Vein endothelial cell (primary cell): ENCODE data around the gene TDP1. TPM values are rescaled to one million over a fixed set of nuclear protein-coding genes. Genes with fewer than 3 reads are reported as not detected.

Experiments used
- total RNA-seq: library from RNA; depleted of rRNA; stranded (reverse); fragments of >200 nt; gene quantifications from 2 replicates; pipeline ENCODE4 v1.2.3, GENCODE V29; 2012

Gene TDP1
- total RNA-seq, result 22.5 and 27.8 TPM in 2 replicates

DNA sequence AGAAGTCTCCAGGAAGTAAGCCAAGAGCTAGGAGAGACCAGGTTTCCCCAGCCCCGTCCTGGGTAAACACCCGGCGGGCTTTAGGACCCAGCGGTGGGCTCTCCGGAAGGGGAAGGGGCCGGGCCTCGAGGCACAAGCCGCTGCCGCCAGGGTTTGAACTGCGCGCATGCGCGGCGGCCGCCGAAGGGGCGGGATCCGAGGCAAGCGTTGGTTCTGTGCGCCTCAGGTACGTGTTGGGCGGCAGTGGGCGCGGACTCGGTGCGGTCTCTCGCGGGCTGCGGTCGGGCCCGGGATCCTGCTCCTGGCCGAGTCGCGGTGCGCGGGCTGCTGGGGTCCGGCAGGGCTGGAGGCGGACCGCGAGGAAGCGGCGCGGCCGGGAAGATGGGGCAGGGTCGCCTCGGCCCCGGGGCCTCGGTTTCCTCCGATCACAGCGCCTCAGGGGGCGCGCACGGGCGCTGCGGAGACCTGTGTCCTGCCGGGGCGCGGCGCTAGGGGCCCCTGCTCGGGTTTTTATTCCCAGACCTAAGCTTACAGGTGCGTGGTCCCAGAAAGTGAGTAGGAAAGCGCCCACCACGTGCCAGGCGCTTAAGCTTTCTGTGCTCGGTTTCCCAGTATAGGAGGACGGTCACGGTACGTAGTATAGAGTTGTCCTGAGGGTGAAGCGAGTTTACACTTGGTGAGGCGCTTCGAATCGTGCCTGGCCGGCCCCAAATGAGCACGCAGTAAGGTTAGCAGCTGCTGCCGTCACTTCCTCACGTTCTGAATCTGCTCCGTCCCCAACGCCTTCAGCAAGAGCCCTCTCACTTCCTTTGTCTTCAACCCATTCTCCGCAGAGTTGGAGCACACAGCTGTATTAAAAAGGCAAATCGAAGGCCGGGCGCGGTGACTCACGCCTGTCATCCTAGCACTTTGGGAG lies at the start of gene TDP1:
TSS of gene TDP1 (plus strand) at position 183 of the 916 bp plus-strand sequence. CDS start 7,188 bp downstream, outside the sequence.

DNA sequence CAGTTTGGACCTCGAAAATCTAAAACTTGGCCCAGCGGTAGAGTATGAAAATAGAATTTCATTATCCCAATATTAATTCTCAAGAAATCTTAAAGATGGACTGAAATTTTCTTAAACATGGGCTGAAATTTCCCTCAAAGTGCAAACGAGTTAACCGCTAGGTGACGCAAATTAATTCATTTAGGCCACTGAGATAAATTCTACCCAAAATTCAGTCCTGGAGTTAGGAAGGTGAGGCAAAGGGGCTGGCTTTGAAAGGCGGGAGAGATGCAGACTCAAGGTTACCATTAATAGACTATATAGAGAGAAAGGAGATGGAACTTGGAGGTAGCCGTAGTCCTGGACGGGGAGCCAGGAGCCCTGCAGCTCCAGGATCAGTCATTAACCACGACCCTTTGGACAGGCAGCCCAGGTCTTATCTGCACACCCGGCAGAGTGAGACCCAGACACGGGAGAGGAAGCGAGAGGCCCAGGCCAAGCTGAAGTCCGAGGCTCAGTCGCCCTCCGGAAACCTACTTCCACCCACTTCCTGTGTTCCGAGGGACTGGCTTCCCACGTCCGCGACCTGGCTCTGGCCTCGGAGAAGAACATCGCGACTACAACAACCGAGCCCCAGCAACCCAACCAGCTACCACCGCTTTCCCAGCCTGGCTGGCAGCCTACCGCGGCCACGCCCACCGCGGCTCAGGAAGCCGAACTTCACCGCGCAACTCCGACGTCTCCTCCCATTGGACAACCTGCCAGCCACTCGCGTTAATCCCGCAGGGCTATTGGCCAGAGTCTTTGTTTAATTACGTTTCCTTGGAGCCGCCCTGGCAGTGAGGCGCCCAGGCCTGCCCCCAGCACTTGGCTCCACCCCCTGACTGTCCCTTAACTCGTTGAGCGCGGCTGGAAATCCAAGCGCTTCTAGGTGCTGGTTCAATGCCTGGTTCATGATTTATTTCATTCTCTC lies 1.4 kb upstream of the TDP1 start, which contains the start of gene EFCAB11:
TSS of gene EFCAB11 (minus strand) at position 661 of the 952 bp plus-strand sequence. CDS start at position 591, 70 bp downstream.

DNA sequence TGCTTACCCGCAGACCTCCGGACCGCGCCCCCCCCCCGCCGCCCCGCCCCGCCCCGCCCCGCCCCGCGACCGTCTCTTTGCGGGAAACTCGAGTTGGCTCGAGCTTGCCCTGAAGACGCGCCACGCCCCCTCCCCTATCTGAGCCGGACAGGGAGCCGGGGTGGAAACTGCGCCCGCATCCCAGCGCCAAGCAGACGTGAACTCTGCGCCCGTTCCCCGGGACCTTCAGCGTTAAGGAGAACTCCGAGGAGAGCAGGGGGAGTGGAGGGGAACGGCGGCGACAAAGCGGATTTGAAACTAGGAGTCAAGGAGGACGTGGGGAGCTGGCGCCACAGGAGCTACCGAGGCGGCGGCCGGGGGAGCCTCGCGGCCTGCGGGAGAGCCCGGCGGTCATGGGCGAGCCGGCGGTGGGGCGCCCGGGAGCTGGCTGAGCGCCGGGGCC lies 106.0 kb downstream of the TDP1 start, which contains the start of gene KCNK13:
TSS of gene KCNK13 (plus strand) at position 310 of the 442 bp plus-strand sequence. CDS start 212 bp downstream, outside the sequence.

Other genes with a start within 250 kb of the TDP1 start
- 2.9 and 3.9 TPM in 2 replicates for gene EFCAB11, start 1.2 kb upstream of the TDP1 start, total RNA-seq
- under 0.01 and 0.38 TPM in 2 replicates for gene KCNK13, start 106.1 kb downstream of the TDP1 start, total RNA-seq